HG03097 (cell line): Measurements from ENCODE around the gene FAM168B.

Experiments
- ATAC-seq: cut with Tn5 transposase; IDR thresholded peaks from one replicate; pipeline ENCODE4 v1.9.1; 2021; ENCODE audit not compliant: unreplicated experiment, low FRiP score

The FAM168B gene

DNA sequence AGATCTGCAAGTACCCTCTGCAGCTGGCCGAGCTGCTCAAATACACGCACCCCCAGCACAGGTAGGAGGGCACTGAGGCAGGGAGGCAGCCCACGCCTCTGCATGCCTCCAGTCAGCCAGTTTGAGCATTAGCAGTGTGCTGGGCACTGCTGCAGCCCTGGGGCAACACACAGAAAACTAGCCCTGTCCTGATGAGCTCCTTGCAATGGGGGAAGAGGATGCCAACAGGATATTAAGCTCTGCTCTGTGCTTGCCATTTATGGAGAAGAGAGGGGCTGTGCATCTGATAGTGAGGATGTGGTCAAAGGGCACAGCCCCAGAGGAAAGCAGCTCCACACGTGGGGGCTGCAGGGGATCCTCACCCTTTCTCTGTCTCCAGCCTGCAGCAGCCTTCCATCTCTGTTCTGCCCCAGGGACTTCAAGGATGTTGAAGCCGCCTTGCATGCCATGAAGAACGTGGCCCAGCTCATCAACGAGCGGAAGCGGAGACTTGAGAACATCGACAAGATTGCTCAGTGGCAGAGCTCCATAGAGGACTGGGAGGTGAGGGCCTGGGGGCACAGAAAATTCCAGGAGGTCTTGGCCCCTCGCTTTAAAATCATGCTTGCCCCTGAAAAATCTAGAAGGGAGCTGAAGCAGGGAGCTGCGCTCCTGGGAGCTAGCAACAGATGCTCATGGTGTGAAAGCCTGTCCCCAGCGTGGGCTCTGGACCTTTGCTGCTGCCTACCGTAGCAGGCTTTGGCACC lies 51.7 kb downstream of the FAM168B start:
- ATAC-seq: no peak

GRCh38 chr2:131040661-131041401 lies 52.4 kb downstream of the FAM168B start:
- no peak for ATAC-seq

DNA sequence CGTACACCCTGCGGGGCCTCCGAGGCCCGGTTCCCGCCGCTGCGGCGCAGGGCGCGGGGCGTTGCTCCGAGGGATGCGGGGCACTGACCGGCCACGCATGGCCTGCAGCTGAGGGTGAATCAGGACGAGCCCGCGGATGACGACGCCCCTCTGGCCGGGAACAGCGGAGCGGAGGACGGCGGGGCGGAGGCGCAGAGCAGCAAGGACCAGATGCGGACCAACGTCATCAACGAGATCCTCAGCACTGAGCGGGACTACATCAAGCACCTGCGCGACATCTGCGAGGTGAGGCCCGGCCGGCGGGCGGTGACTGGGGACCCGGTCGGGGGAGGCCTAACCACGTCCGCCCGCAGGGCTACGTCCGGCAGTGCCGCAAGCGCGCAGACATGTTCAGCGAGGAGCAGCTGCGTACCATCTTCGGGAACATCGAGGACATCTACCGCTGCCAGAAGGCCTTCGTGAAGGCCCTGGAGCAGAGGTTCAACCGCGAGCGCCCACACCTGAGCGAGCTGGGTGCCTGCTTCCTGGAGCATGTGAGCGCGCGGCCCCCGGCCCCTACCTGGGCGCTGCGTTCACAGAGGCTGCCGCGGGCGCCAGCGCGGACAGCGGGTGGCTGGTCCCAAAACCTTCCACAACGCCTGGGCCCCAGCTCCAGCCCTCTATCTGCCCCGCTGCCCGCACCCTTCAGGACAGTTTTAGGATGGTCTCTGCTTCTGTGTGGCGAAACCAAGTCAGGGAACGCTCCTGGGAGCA lies 53.2 kb downstream of the FAM168B start:
- no peak for ATAC-seq

GRCh38 chr2:131039535-131039907 lies 53.7 kb downstream of the FAM168B start:
- ATAC-seq: no peak

DNA sequence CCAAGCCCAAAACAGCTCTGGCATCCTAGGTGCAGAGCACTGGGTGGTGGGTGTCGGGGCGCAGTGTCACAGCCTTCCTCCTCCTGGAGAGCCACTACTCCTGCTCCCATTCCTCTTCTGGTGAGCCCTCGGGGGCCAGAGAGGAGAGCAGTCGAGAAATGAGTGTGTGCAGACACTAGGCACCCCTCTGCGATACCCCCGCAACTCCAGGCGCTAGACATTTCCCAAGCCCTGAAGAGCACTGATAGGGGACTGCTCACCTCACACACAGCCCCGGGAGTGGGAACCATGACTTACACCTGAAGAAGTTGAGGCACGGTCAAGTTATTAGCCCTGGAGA lies 54.2 kb downstream of the FAM168B start:
- no peak for ATAC-seq

GRCh38 chr2:131038258-131039100 lies 54.8 kb downstream of the FAM168B start:
- no peak for ATAC-seq

DNA sequence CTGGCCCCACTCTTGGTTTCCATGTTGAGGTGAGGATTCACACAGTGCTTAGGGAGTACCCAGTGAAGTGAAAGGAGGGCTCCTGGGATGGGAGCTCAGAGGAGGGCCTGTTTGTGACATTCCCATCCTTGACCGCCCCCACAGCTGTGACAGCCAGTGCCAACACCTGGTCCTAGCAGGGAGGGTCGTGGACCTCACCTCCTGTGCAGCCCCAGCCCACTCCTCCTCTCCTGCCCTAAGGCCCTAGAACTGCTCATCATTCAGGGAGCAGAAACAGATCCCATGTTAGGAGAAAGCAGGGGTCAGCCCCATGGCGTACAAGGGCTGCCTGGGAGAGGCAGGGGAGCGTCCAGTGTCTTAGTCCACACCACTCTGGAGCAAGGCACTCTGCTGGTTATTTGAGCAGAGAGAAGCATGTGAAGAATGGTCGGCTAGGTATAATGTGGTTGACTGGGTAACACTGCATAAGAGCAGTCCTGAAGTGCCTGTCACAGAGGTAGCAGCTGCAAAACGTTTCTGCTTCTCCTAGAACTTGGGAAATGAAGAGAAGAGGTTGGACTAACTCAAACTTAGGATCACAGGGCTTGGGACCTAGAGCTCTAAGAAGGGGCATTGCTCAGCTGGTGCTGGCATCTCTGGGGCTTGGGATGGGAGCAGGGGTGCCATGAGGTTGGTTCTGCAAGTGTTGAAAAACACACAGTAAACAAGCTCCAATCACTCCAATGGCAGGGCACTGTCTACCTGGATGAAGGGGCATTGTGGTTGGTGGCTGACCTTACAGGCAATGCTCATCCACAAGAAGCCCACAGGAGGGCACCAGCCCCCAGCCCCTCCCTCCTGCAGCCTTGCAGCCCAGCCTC lies 55.6 kb downstream of the FAM168B start:
- no peak for ATAC-seq

- no peak for ATAC-seq
Measured at GRCh38 chr2:131036696-131037397, 56.4 kb downstream of the FAM168B start.

DNA sequence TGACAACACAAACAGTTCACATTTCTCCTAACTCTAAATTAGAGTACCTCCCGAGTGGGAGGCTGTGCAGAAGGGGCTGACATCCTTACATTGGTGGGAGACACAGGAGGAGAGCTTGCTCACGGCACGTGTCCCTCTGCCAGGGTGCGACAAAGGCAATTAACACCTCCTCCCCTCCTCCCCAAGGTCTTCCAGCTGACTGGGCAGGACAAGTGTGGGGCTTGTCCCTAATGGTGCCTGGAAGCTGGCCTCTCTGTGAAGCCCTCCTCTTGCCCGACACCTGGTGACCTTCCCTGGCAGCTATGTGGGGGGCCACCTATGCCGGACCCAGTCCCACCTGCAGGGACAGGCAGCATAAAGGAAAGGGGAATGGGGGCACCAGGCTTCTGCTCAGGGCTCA lies 57.0 kb downstream of the FAM168B start:
- ATAC-seq: no peak

DNA sequence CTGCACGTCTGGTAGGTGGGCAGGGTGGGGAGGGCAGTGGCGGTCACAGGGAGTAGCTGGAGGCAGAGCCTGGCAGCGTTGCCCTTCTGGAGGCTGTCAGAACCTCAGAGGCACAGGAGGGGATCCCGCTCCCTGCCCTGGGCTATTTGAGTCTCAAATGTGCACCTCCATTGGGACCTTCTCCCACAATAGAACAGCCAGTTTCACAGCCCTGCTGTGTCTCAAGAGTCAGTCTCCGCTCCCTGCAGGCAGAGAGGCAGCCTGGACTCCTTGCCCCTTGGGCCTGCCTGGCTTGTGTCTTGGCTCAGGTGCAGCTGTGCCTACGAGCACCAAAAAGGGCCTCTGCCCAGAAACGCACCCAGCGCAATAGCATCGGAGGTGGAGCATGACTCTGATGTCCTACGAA lies 57.4 kb downstream of the FAM168B start:
- ATAC-seq: no peak

DNA sequence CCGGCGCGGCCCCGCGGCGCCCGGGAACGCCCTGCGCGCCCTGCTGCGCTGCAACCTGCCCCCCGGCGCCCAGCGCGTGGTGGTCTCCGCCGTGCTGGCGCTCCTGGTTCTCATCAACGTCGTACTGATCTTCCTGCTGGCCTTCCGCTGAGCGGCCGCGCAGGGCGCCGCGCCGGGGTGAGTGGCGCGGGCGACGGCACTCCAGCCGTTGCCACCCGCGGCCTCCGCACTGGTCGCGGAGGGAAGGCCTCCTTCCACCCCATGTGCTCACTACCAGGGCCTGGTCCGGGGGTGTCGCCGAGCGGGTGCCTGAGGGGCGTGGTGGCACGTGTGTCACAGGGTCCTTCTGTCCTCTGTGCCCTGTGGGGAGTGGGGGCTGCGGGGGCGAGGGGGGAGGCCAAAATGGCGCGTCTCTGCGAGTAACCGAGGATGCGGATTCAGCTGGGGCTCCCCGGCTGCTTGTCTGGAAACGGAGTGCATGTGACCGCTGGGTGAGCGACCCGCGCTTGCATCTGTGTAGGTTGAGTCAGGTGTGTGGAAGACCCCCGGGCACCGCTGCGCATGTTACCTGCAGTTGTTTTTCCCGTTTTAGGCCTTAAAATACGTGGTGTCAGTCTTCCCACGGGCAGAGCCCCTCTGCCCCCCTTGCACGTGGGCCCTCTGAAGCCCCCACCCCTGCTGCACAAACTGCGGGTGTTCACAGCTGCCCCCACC lies 58.0 kb downstream of the FAM168B start:
- ATAC-seq: no peak

- no peak for ATAC-seq
Measured at GRCh38 chr2:131034122-131035051, 58.9 kb downstream of the FAM168B start.

GRCh38 chr2:131033786-131034121 lies 59.5 kb downstream of the FAM168B start:
- no peak for ATAC-seq

- ATAC-seq: no peak
Measured at GRCh38 chr2:131032393-131032836, 60.8 kb downstream of the FAM168B start.

DNA sequence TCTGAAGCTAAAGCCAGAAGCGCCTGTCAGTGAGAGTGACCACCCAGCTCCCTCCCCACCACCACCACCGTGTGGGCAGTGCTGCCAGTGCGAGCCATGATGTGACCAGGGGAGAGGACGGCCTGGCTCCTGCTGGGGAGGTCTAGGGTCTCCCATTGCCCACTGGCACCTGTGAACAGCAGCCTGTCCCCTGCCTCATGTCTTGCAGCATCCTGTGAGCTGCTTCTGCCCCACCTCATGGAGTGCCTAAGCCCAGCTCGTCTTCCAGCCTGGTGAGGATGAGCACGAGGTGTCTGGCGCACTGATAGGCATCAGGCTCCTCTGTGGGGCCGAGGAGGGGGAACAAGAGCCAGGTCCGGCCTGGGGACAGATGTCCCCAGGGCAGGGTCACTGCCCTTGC lies 61.4 kb downstream of the FAM168B start:
- no peak for ATAC-seq

- no peak for ATAC-seq
Measured at GRCh38 chr2:131031431-131031841, 61.8 kb downstream of the FAM168B start.

- ATAC-seq: no peak
Measured at GRCh38 chr2:131030478-131030971, 62.7 kb downstream of the FAM168B start.
